IMR-90 (cell line): ENCODE measurements around the gene CCT7. TPM values are rescaled to one million over a fixed set of nuclear protein-coding genes. Genes with fewer than 3 reads are reported as not detected.

ENCODE experiments used
- ATAC-seq: fragments of 200-7000 bp; cut with Tn5 transposase; 2 replicates; pipeline ENCODE4 v1.9.1; 2020; ENCODE audit warnings: low read depth, mild to moderate bottlenecking, moderate library complexity
- BruUV-seq: library from RNA; stranded (reverse); fragments of 400-500 nt; replicated peaks from 2 replicates; lab custom pipeline; 2021; lab: Mats Ljungman, UMichigan
- CTCF ChIA-PET: fragments of 300-600 bp; formaldehyde crosslinking; extraction: SDS; loops from one replicate; lab custom pipeline; 2021; ENCODE audit warnings: antibody characterized with exemption; lab: Yijun Ruan, JAX
- POLR2A ChIA-PET: fragments of 300-600 bp; sonication (Branson Sonifier 250); formaldehyde crosslinking; loops from one replicate; lab custom pipeline; 2022; ENCODE audit warnings: antibody characterized with exemption; ENCODE audit not compliant: unreplicated experiment; lab: Charles Lee
- DNase-seq: peaks from one replicate; pipeline ENCODE4 v3.0.0; 2013
- H2AFZ ChIP-seq: replicated peaks from 2 replicates; pipeline ENCODE3; 2013; ENCODE audit warnings: low read length, mild to moderate bottlenecking; ENCODE audit not compliant: poor library complexity
- H2AK5ac ChIP-seq: 2 replicates; pipeline ENCODE4 v1.6.1; 2013; ENCODE audit warnings: low read depth, low read length, inconsistent platforms
- H2AK9ac ChIP-seq: replicated peaks from 2 replicates; pipeline ENCODE3; 2013; ENCODE audit warnings: mild to moderate bottlenecking, low read depth, low read length, moderate library complexity; ENCODE audit not compliant: poor library complexity
- H2BK120ac ChIP-seq: 2 replicates; pipeline ENCODE4 v1.6.1; 2013; ENCODE audit warnings: low read depth, low read length, inconsistent platforms
- H2BK15ac ChIP-seq: 3 replicates; pipeline ENCODE4 v1.6.1; 2013; ENCODE audit warnings: low read depth, low read length, inconsistent platforms
- H2BK20ac ChIP-seq: 2 replicates; pipeline ENCODE4 v1.6.1; 2013; ENCODE audit warnings: low read depth, mild to moderate bottlenecking, inconsistent platforms, low read length, moderate library complexity
- H2BK5ac ChIP-seq: 2 replicates; pipeline ENCODE4 v1.6.1; 2013; ENCODE audit warnings: mild to moderate bottlenecking, low read depth, low read length, inconsistent platforms; ENCODE audit not compliant: poor library complexity, severe bottlenecking
- H3K14ac ChIP-seq: replicated peaks from 2 replicates; pipeline ENCODE4 v1.6.1; 2013; ENCODE audit warnings: low read depth, low read length, inconsistent platforms
- H3K18ac ChIP-seq: 2 replicates; pipeline ENCODE4 v1.6.1; 2013; ENCODE audit warnings: low read depth, low read length, control low read depth
- H3K23ac ChIP-seq: 2 replicates; pipeline ENCODE4 v1.6.1; 2013; ENCODE audit warnings: low read depth, low read length, inconsistent platforms
- H3K27ac ChIP-seq: 2 replicates; pipeline ENCODE4 v1.5.1; 2013; ENCODE audit warnings: mild to moderate bottlenecking, control low read depth, low read length; ENCODE audit not compliant: insufficient read depth
- H3K27me3 ChIP-seq: 2 replicates; pipeline ENCODE4 v1.6.1; 2013; ENCODE audit warnings: low read length; ENCODE audit not compliant: control insufficient read depth, insufficient read depth
- H3K36me3 ChIP-seq: 2 replicates; pipeline ENCODE4 v1.6.1; 2013; ENCODE audit warnings: low read length, mixed read lengths; ENCODE audit not compliant: control insufficient read depth, insufficient read depth
- H3K4ac ChIP-seq: 2 replicates; pipeline ENCODE4 v1.6.1; 2013; ENCODE audit warnings: low read depth, low read length, inconsistent platforms
- H3K4me1 ChIP-seq: 2 replicates; pipeline ENCODE4 v1.6.1; 2013; ENCODE audit warnings: low read length, mixed read lengths; ENCODE audit not compliant: control insufficient read depth, insufficient read depth
- H3K4me2 ChIP-seq: 2 replicates; pipeline ENCODE4 v1.6.1; 2013; ENCODE audit warnings: low read depth, mild to moderate bottlenecking, control low read depth, low read length, moderate library complexity
- H3K4me3 ChIP-seq: 2 replicates; pipeline ENCODE4 v1.5.1; 2013; ENCODE audit warnings: low read depth, mild to moderate bottlenecking, control low read depth, low read length, moderate library complexity; ENCODE audit not compliant: insufficient read depth
- H3K56ac ChIP-seq: 2 replicates; pipeline ENCODE4 v1.6.1; 2013; ENCODE audit warnings: low read length, inconsistent platforms; ENCODE audit not compliant: insufficient read depth; ENCODE audit errors: extremely low read depth
- H3K79me1 ChIP-seq, 2 experiments: 2 replicates each; pipeline ENCODE4 v1.6.1; 2013; ENCODE audit warnings: low read length in 2 of 2, inconsistent platforms in 1 of 2, low read depth in 1 of 2
- H3K9ac ChIP-seq: 2 replicates; pipeline ENCODE4 v1.6.1; 2013; ENCODE audit warnings: low read depth, low read length, control low read depth
- H3K9me1 ChIP-seq: 2 replicates; pipeline ENCODE4 v1.6.1; 2013; ENCODE audit warnings: low read length, inconsistent platforms; ENCODE audit not compliant: insufficient read depth
- H3K9me3 ChIP-seq: 2 replicates; pipeline ENCODE4 v1.6.1; 2013; ENCODE audit warnings: low read length; ENCODE audit not compliant: control insufficient read depth, insufficient read depth
- H4K20me1 ChIP-seq: 2 replicates; pipeline ENCODE4 v1.6.1; 2013; ENCODE audit warnings: low read length, inconsistent platforms; ENCODE audit not compliant: insufficient read depth
- H4K5ac ChIP-seq: 2 replicates; pipeline ENCODE4 v1.6.1; 2013; ENCODE audit warnings: mild to moderate bottlenecking, low read depth, low read length, control low read depth
- H4K8ac ChIP-seq, 2 experiments: 2 replicates each; pipeline ENCODE4 v1.6.1; 2013; ENCODE audit warnings: low read depth in 2 of 2, low read length in 2 of 2, control low read depth in 1 of 2, inconsistent platforms in 1 of 2
- H4K91ac ChIP-seq: 2 replicates; pipeline ENCODE4 v1.6.1; 2013; ENCODE audit warnings: low read depth, low read length, inconsistent platforms; ENCODE audit not compliant: insufficient read depth
- BHLHE40 ChIP-seq: fragments of 150-350 bp; IDR thresholded peaks from 2 replicates; pipeline ENCODE4 v1.6.1; 2016; ENCODE audit warnings: mild to moderate bottlenecking, low read depth, low read length
- CEBPB ChIP-seq: IDR thresholded peaks from 2 replicates; pipeline ENCODE4 v1.6.1; 2012; ENCODE audit warnings: low read depth, low read length, improper control_type of control experiment
- CHD1 ChIP-seq: IDR thresholded peaks from 2 replicates; pipeline ENCODE4 v1.6.1; 2012; ENCODE audit warnings: low read depth, low read length, improper control_type of control experiment
- FOS ChIP-seq: fragments of 150-350 bp; IDR thresholded peaks from 2 replicates; pipeline ENCODE4 v1.6.1; 2016; ENCODE audit warnings: low read depth, low read length
- MAFK ChIP-seq: IDR thresholded peaks from 2 replicates; pipeline ENCODE4 v1.6.1; 2012; ENCODE audit warnings: low read depth, low read length, improper control_type of control experiment
- MAZ ChIP-seq: IDR thresholded peaks from 2 replicates; pipeline ENCODE4 v1.6.1; 2012; ENCODE audit warnings: low read depth, mild to moderate bottlenecking, low read length, improper control_type of control experiment, moderate library complexity, borderline replicate concordance
- MXI1 ChIP-seq: IDR thresholded peaks from 2 replicates; pipeline ENCODE4 v1.6.1; 2012; ENCODE audit warnings: low read depth, mild to moderate bottlenecking, low read length, moderate library complexity, borderline replicate concordance
- NFE2L2 ChIP-seq: fragments of 150-350 bp; IDR thresholded peaks from 2 replicates; pipeline ENCODE4 v1.6.1; 2016; ENCODE audit warnings: low read depth, mild to moderate bottlenecking, low read length
- POLR2A ChIP-seq: IDR thresholded peaks from 2 replicates; pipeline ENCODE4 v1.6.1; 2012; ENCODE audit warnings: mild to moderate bottlenecking, low read depth, low read length
- RAD21 ChIP-seq: IDR thresholded peaks from 2 replicates; pipeline ENCODE4 v1.6.1; 2012; ENCODE audit warnings: low read length, improper control_type of control experiment
- RCOR1 ChIP-seq: IDR thresholded peaks from 2 replicates; pipeline ENCODE4 v1.6.1; 2012; ENCODE audit warnings: mild to moderate bottlenecking, low read length, improper control_type of control experiment; ENCODE audit not compliant: insufficient replicate concordance
- RFX5 ChIP-seq: IDR thresholded peaks from 2 replicates; pipeline ENCODE4 v1.8.0; 2012; ENCODE audit warnings: low read depth, mild to moderate bottlenecking, low read length, moderate library complexity
- SMC3 ChIP-seq: fragments of 150-350 bp; IDR thresholded peaks from 2 replicates; pipeline ENCODE4 v1.6.1; 2016; ENCODE audit warnings: low read depth, mild to moderate bottlenecking, antibody characterized with exemption, low read length, moderate library complexity
- WGBS, 2 experiments: methylation state at CpG; one replicate each; pipeline versions ENCODE4 v1.1.5 to v1.1.7; 2013; ENCODE audit warnings: missing lambda C conversion rate in 2 of 2; ENCODE audit not compliant: insufficient read length in 1 of 2; ENCODE audit errors: extremely low coverage in 2 of 2; 5-methylcytosine and 5-hydroxymethylcytosine counted together
- dilution Hi-C: fragments of 300-500 bp; cut with HindIII; formaldehyde crosslinking; loops from one replicate; pipeline ENCODE4 v1.14.3; 2018; ENCODE audit warnings: low sequenced_read_pairs; ENCODE audit not compliant: unreplicated experiment
- in situ Hi-C: fragments of 300-500 bp; cut with MboI; formaldehyde crosslinking; loops from 3 replicates; pipeline ENCODE4 v1.14.3; 2019; ENCODE audit warnings: low sequenced_read_pairs, inconsistent platforms, mixed read lengths
- intact Hi-C: fragments of 100-400 bp; cut with micrococcal nuclease; formaldehyde crosslinking; loops from 2 replicates; pipeline ENCODE4 v1.10.0; 2022
- polyA plus RNA-seq, 3 experiments: library from polyadenylated mRNA; depleted of rRNA; stranded (reverse); fragments of >200 nt; gene quantifications; 2 replicates each; pipeline ENCODE4 v1.2.3, GENCODE V29; 2012; ENCODE audit warnings: low replicate concordance in 1 of 3
- total RNA-seq: library from RNA; depleted of rRNA; stranded (reverse); fragments of >200 nt; gene quantifications from 2 replicates; pipeline ENCODE4 v1.2.3, GENCODE V29; 2012
- TF ChIP-seq, protein P1 (sequence below): fragments of 150-350 bp; IDR thresholded peaks from 2 replicates; pipeline ENCODE4 v1.6.1; 2017; ENCODE audit warnings: mild to moderate bottlenecking, antibody characterized with exemption, low read length, low read depth
- TF ChIP-seq, protein P2 (sequence below): fragments of 150-350 bp; IDR thresholded peaks from 2 replicates; pipeline ENCODE4 v1.6.1; 2016; ENCODE audit warnings: low read depth, mild to moderate bottlenecking, low read length, moderate library complexity, borderline replicate concordance
- TF ChIP-seq, protein P3 (sequence below): conservative IDR thresholded peaks from 2 replicates; pipeline ENCODE4 v1.5.1; 2012; ENCODE audit warnings: mild to moderate bottlenecking, low read depth, low read length, improper control_type of control experiment

CCT7 gene
- total and polyA plus RNA-seq, 2 of the 4 experiments (the other 2 are of a cell fraction): 321 to 575 TPM

DNA sequence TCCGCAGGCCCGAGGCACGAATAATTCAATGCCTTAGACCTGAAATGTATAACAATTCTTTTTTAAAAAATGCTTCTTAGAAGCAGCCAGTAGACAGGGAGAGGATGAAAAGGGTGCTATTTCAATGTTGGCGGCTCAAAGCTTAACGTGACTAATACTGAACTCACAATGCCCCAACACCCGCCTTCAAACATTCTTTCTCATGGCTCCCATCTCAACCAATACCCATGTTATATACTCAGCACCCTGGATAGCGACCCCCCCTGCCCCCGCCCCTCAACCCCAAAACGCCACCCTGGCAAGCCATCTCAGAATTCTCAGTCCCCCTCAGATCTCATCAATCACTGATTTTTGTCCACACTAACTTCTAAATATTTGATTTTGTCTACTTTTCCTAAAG, 45.7 kb downstream of the CCT7 start:
- no peak overlapping the region for H3K18ac ChIP-seq
- H3K27ac ChIP-seq: no peak overlapping the region
- H4K5ac ChIP-seq: no peak overlapping the region
- no peak overlapping the region for H3K14ac ChIP-seq
- peaks cover 3% of the 10 kb centered on the region; the same call in 1 of the 2 replicates for H3K36me3 ChIP-seq
- H4K91ac ChIP-seq: no peak overlapping the region
- 0 out of 2 replicates have a peak, but pooled peaks cover 1% of the 10 kb centered on the region for H3K27me3 ChIP-seq
- WGBS, 2 experiments: no CpG with 5 or more reads among the region's 9 CpGs
- no peaks in the 10 kb centered on the region for H3K9me1 ChIP-seq
- BruUV-seq: no TSS peak
- no peak overlapping the region for H3K4me2 ChIP-seq
- no peak overlapping the region for H2AFZ ChIP-seq
- no peak overlapping the region for H2BK20ac ChIP-seq
- H3K23ac ChIP-seq: no peak overlapping the region
- peaks cover 0 to 9% of the 10 kb centered on the region in 2 experiments; a peak in 2 of 4 replicates for H3K79me1 ChIP-seq
- intact Hi-C loops: no loop called here
- no peak overlapping the region for H2AK5ac ChIP-seq
- ATAC-seq: no peak
- no peak overlapping the region for H2BK5ac ChIP-seq
- no peak overlapping the region for H3K56ac ChIP-seq
- H3K4ac ChIP-seq: no peak overlapping the region
- H4K8ac ChIP-seq: no peak overlapping the region
- TF ChIP-seq FOS (no peak), MAZ (no peak), RFX5 (no peak), BHLHE40 (no peak), CEBPB (no peak), NFE2L2 (no peak), CHD1 (no peak), RCOR1 (no peak), MAFK (no peak), POLR2A (no peak), RAD21 (no peak), MXI1 (no peak), SMC3 (no peak)
- TF ChIP-seq, protein P1, sequence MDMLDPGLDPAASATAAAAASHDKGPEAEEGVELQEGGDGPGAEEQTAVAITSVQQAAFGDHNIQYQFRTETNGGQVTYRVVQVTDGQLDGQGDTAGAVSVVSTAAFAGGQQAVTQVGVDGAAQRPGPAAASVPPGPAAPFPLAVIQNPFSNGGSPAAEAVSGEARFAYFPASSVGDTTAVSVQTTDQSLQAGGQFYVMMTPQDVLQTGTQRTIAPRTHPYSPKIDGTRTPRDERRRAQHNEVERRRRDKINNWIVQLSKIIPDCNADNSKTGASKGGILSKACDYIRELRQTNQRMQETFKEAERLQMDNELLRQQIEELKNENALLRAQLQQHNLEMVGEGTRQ: no peak
- TF ChIP-seq, protein P2, sequence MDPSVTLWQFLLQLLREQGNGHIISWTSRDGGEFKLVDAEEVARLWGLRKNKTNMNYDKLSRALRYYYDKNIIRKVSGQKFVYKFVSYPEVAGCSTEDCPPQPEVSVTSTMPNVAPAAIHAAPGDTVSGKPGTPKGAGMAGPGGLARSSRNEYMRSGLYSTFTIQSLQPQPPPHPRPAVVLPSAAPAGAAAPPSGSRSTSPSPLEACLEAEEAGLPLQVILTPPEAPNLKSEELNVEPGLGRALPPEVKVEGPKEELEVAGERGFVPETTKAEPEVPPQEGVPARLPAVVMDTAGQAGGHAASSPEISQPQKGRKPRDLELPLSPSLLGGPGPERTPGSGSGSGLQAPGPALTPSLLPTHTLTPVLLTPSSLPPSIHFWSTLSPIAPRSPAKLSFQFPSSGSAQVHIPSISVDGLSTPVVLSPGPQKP: no peak
- TF ChIP-seq, protein P3, sequence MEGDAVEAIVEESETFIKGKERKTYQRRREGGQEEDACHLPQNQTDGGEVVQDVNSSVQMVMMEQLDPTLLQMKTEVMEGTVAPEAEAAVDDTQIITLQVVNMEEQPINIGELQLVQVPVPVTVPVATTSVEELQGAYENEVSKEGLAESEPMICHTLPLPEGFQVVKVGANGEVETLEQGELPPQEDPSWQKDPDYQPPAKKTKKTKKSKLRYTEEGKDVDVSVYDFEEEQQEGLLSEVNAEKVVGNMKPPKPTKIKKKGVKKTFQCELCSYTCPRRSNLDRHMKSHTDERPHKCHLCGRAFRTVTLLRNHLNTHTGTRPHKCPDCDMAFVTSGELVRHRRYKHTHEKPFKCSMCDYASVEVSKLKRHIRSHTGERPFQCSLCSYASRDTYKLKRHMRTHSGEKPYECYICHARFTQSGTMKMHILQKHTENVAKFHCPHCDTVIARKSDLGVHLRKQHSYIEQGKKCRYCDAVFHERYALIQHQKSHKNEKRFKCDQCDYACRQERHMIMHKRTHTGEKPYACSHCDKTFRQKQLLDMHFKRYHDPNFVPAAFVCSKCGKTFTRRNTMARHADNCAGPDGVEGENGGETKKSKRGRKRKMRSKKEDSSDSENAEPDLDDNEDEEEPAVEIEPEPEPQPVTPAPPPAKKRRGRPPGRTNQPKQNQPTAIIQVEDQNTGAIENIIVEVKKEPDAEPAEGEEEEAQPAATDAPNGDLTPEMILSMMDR: no peak
- H2BK120ac ChIP-seq: no peak overlapping the region
- CTCF ChIA-PET: no interaction called here
- DNase-seq: peak; percentile 10
- no peak overlapping the region for H3K9ac ChIP-seq
- in situ Hi-C loops: no loop called here
- peaks cover 3% of the 10 kb centered on the region; the same call in 1 of the 2 replicates for H3K4me1 ChIP-seq
- dilution Hi-C loops: no loop called here
- no peak overlapping the region for H3K4me3 ChIP-seq
- no peaks in the 10 kb centered on the region for H4K20me1 ChIP-seq
- no peak overlapping the region for H2AK9ac ChIP-seq
- POLR2A ChIA-PET: no interaction called here
- H3K9me3 ChIP-seq: no peaks in the 10 kb centered on the region
- no peak overlapping the region for H2BK15ac ChIP-seq
